WI38 (cell line): ENCODE data around the gene BNIP5.

Source experiments
- H3K4me3 ChIP-seq: 2 replicates; pipeline ENCODE4 v1.5.1; 2011; ENCODE audit warnings: low read depth, mild to moderate bottlenecking, control low read depth, low read length
- CTCF ChIP-seq: IDR thresholded peaks from 2 replicates; pipeline ENCODE4 v1.5.1; 2012; ENCODE audit warnings: low read depth, mild to moderate bottlenecking, control low read depth, low read length

The BNIP5 gene

GRCh38 chr6:36269834-36270705 lies 66.6 kb downstream of the BNIP5 start, which contains the start of gene PNPLA1:
PNPLA1 (plus strand) TSS chr6:36270060; CDS start chr6:36270460, 400 bp downstream.
- no peak for TF ChIP-seq CTCF
- H3K4me3 ChIP-seq: no peak within 1 kb of the TSS

- no peak overlapping the region for H3K4me3 ChIP-seq
- TF ChIP-seq CTCF: no peak
Observed at GRCh38 chr6:36268478-36269275, 68.0 kb downstream of the BNIP5 start.

GRCh38 chr6:36267731-36268477 lies 68.8 kb downstream of the BNIP5 start:
- TF ChIP-seq CTCF: no peak
- no peak overlapping the region for H3K4me3 ChIP-seq

- TF ChIP-seq CTCF: no peak
- no peak overlapping the region for H3K4me3 ChIP-seq
Observed at GRCh38 chr6:36266913-36267644, 69.6 kb downstream of the BNIP5 start.
